HG03045 (cell line): ENCODE data around the gene GALNT12.

Source experiments
- ATAC-seq: cut with Tn5 transposase; IDR thresholded peaks from one replicate; pipeline ENCODE4 v1.9.1; 2021; ENCODE audit warnings: mild to moderate bottlenecking, moderate library complexity; ENCODE audit not compliant: unreplicated experiment

The GALNT12 gene

GRCh38 chr9:98781588-98782383 lies 25.7 kb upstream of the GALNT12 start:
- no peak for ATAC-seq

DNA sequence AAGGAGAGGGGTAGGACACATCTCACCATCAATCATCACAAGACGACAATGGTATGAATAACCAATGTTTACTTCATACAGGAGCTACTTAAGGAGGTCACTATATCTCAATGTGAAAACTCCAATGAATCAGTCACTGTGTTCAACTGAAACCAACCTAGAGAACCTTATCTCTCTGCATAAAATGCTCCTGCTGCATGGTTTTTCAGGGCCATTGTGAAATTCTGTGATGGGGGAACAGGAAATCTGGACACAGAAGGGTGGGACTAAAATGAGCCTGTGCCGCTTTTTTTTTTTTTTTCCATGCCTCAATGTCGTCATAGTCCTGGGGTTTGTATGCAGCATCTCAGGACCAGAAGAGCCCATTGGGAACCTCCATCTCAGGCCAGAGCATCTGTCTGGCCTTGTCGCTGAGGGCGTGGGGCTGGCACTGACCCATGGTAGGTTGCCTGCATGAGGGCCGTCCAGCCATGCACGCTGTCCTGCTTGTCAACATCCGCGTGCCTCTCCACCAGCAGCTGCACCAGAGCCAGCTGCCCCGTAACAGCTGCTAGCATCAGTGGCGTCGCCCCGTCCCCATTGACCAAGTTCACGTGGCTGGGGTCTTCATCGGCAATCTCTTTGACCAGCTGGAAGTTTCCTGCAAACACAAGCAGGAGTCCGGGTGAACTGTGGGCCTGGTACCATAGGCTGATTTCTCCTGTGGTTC lies 23.8 kb upstream of the GALNT12 start:
- ATAC-seq: no peak

DNA sequence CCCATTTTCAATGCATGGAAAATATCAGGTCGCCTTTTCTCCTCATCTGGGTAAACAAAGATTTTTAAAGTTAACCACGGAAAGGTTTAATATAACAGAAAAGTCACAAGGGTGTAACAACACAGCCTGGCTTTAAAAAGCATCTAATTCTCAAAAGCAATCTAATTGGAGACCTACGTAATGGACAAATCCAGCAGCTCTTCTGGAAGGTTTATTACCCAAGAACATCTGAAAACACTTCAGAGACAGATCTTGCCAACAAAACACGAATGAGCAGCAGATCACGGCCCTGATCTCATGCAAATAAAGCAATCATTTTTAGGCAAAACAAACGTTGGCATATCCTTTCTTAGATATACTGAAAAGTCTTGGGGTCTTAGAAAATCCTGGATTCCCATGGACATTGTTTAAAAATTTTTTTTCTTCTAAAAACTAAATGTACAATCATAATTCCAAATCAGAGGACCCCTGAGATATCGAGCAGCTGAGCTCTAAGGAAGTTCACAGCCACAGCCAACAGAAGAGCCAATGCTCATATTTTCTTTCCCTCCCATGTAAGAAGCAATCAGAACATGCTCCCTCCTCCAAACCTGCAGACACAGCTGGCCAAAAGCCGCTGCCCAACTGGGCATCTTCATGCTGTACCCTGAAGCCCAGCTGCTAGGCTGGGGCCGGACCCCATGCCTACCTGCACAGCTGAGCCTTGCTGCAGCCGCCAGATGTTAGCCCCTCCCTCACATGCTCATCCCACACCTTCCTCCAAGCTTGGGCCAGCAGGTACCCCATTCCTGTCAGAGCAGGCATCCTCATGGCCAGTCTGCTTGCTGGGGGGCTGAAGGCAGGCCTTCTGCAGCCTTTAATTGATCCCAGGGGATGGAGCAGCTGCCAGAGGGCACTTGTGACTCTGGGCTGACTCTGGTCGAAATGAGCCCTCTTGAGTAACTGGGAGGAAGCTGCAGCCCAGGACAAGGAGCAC lies 22.4 kb upstream of the GALNT12 start:
- ATAC-seq: no peak

DNA sequence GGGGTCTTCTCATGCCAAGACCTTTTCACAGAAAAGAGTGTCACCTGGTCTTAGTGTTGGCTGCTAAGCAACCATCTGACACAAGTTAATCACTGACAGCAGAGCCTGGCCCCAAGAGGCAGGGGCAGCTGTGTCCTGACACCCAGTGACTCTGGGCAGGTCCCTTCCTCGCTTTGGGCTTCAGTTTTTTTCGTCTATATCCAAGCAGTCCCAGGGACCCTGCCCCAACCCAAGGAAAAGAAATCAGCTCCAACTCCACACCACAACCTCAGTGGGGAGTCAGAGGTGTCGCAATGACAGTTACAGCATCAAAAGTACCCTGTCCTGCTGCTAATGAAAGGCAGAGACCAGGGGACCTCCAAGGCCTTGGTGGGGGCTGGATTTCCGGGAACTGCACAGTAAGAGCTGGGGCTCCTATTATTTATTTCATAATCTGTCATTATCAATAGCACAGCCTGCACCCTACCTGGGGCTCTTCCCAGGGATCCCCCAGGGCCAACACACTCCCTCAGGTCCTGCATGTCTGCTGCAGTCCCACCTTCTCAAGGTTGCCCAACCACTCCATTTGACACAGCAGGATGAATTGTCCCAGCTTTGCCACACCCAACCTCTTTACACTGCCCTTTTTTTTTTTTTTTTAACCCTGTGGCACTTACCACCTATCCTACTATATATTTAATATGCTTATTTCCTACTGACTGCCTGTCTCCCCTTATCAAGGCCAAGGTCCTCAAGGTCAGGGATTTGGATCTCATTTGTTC lies 20.5 kb upstream of the GALNT12 start:
- no peak for ATAC-seq

GRCh38 chr9:98787766-98788335 lies 19.6 kb upstream of the GALNT12 start:
- no peak for ATAC-seq

GRCh38 chr9:98789483-98790133 lies 17.9 kb upstream of the GALNT12 start:
- no peak for ATAC-seq

- no peak for ATAC-seq
Measured at GRCh38 chr9:98790134-98790841, 17.2 kb upstream of the GALNT12 start.

DNA sequence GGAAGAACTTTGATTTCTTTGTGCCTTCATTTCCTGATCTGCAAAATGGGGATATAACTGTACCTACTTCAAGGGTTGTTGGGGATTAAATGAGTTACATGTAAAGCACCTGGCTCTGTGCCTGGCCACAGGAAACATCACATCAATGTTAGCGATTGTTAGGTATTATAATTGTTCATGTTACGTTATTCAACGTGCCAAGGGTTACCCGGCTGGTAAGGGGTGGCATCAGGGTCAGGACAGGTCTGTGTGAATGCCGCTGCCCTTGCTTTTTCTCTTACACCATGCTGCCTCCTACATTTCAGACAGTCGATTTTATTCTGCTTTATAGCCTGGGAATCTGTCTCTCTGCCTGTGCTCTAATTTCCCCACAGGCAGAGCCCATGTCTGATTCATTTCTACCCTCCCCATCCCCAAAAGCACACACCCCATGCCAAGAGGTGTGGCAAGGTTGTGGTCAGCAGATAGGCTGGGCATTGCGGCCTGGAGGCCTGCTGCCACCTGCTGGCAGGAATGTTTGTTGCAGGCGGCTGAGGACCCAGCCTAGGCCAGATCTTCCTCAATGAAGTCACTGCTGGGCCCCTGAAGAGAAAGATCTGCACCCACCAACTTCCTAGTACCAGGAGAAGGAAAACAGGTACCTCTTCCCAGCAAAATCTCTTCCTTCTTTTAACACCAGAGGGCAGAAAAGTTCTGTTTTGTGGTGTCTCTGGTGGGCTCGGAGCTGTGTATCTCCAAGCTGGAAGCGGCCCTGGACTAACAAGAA lies 16.4 kb upstream of the GALNT12 start:
- ATAC-seq: no peak

- no peak for ATAC-seq
Measured at GRCh38 chr9:98791608-98792490, 15.6 kb upstream of the GALNT12 start.

DNA sequence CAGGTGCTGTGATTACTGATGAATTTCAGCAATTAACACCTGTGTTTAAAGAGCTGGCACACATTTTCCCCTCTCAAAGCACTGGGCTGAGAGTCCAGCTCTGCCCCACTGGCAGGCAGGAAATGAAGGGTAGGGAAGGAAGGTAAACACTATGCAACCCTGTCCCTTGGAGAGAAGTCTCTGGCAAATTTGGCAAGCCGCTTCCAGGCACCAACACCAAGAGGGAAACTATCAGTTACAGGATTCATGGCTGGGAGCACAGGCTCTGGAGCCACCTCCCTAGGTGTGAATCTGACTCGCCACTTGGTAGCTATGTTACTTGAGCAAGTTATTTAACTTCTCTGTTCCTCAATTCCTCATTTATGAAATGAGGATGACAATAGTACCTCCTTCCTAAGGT lies 14.4 kb upstream of the GALNT12 start:
- ATAC-seq: no peak

GRCh38 chr9:98794802-98795201 lies 12.7 kb upstream of the GALNT12 start:
- no peak for ATAC-seq

DNA sequence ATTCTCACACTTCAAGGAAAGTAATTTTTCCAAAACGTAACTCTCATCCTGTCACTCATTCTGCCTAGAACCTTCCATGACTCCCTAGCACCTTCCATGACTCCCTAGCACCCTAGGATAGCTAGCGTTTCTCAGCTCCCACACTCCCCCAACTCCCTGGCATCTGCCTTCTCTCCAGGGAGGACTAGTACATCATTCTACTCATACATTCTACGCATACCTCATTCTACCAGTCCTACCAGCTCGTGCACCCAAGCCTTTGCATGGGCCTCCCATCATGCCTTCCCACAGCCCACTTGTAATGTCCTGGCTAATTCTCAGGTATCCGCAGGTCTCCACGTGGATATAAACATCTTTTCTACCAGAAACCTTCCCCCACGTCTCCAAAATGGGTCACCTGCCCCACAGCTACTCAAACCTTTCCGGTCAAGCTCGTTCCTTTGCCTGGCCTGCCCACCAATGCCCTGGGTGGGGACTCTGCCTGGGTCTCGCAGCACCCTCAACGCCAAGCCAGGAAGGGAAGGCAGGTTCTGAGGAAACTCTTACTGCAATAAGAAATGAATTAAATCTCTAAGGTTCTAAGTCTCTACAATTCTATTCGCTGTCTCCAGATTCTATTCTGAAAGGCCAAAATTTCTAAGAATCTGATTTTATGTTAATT lies 12.0 kb upstream of the GALNT12 start:
- no peak for ATAC-seq

DNA sequence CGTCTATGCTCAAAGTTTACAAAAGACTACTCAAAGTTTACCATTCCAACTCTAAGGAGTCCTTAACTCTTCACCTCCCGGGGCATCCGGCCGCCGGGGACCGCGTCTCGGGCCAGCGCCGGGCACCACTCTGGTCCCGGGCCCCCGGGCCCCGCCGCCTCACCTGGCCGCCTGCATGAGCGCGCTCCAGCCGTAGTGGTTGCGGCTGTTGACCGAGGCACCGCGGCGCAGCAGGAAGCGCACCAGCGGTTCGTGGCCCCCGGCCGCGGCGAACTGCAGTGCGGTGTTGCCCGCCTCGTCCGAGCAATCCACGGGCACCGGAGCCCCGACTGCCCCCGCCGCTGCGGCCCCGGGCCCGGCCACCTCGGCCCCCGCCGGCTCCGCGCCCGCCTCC lies 11.5 kb upstream of the GALNT12 start:
- ATAC-seq: peak; percentile 32

DNA sequence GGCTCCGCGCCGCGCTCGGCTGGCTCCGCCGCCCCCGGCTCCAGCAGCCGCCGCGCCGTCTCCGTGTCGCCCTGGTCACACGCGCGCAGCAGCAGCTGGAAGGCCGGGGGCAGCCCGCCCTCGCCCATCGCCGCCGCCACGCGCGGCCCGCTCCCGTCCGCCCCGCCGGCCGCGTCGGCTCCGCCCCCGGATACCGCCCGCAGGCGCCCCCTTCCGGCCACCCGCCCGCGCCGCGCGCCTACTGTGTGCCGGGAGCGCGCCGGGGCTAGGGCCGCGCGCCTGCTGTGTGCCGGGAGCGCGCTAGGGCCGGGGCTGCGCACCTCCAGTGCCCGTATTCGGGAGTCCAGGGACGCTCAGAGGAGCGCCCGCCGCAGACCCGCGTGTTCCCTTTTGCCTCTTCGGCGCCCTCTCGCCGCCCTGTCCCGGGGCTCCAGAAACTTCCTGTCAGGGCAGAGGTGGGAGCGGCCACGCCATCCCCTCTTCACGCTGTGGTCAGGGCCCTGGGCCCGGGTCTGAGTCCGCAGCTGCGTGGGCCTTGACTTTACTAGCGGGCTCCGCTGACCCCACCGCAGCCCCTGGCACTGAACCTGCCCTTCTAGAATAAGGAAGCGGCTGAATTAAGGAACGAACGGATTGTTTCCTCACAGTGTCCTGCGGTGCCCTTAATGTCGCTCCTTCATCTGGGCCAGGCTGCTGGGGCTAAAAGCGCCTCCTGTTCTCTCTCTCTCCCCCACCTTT lies 10.9 kb upstream of the GALNT12 start, which contains the start of gene ANKS6:
TSS of gene ANKS6 (minus strand) at position 192 of the 738 bp plus-strand sequence. CDS start at position 128, 64 bp downstream.
- ATAC-seq: peak; percentile 88

- no peak for ATAC-seq
Measured at GRCh38 chr9:98797491-98797890, 10.0 kb upstream of the GALNT12 start.

DNA sequence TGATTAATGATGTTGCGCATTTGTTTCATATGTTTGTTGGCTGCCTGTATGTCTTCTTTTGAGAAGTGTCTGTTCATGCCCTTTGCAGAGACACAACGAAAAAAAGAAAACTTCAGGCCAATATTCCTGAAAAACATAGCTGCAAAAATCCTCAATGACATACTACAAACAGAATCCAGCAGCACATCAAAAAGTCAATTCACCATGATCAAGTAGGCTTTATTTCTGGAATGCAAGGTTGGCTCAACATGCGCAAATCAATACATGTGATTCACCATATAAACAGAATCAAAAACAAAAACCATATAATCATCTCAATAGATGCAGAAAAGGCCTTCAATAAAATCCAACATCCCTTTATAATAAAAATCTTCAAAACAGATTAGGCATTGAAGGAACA lies 9.2 kb upstream of the GALNT12 start:
- no peak for ATAC-seq
